HL-60 (cell line): ENCODE measurements around the gene CXCR6.

Source experiments
- DNase-seq, 2 experiments: peaks; one replicate each; pipeline ENCODE4 v3.0.0-alpha.2; 2010 to 2020; ENCODE audit warnings: low read depth in 1 of 2, low spot score in 1 of 2
- H3K27ac ChIP-seq: fragments of 250-450 bp; sonication (Bioruptor Pico); replicated peaks from 2 replicates; pipeline ENCODE4 v1.5.1; 2020; ENCODE audit warnings: mild to moderate bottlenecking, moderate library complexity
- H3K27me3 ChIP-seq: fragments of 250-450 bp; sonication (Bioruptor Pico); 2 replicates; pipeline ENCODE4 v1.5.1; 2021; ENCODE audit warnings: mild to moderate bottlenecking, moderate library complexity; ENCODE audit not compliant: insufficient read depth, poor library complexity, severe bottlenecking
- H3K4me3 ChIP-seq: replicated peaks from 2 replicates; pipeline ENCODE4 v1.5.1; 2011; ENCODE audit warnings: mild to moderate bottlenecking, control low read depth, low read length; ENCODE audit not compliant: insufficient read depth
- GABPA ChIP-seq: IDR thresholded peaks from 2 replicates; pipeline ENCODE4 v1.6.1; 2012; ENCODE audit warnings: low read depth
- POLR2AphosphoS5 ChIP-seq: IDR thresholded peaks from 2 replicates; pipeline ENCODE4 v1.6.1; 2012; ENCODE audit warnings: low read depth
- SPI1 ChIP-seq: IDR thresholded peaks from 2 replicates; pipeline ENCODE4 v1.6.1; 2012; ENCODE audit warnings: low read depth, mild to moderate bottlenecking, borderline replicate concordance
- TF ChIP-seq, protein P1 (sequence below): IDR thresholded peaks from one replicate; pipeline ENCODE4 v1.5.1; 2011; ENCODE audit warnings: low read length, control low read depth, inconsistent platforms; ENCODE audit not compliant: insufficient read depth
- TF ChIP-seq, protein P2 (sequence below): IDR thresholded peaks from 2 replicates; pipeline ENCODE4 v1.6.1; 2012; ENCODE audit warnings: low read depth; ENCODE audit not compliant: insufficient replicate concordance

The CXCR6 gene

DNA sequence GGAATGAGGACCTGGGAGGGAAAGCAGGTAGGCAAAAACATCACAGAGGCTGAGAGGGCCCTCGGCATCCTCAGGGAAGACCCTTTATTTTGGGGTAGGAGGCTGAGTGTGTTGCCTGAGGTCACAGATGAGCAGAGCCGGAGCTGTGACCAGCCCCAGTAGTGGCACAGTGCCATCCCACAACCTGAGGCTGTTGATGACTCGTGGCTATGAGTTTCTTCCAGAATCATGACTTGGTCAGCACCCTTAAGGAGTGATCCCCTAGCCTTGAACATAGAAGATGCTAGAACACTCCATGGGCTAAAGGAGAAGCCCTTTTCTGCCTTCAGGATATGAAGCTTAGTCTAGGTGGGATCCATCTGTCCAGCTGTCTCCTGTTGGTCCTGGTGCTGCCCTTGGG, 19.5 kb upstream of the CXCR6 start:
- DNase-seq, result no peak
- TF ChIP-seq POLR2AphosphoS5, result no peak
- TF ChIP-seq, protein P1, sequence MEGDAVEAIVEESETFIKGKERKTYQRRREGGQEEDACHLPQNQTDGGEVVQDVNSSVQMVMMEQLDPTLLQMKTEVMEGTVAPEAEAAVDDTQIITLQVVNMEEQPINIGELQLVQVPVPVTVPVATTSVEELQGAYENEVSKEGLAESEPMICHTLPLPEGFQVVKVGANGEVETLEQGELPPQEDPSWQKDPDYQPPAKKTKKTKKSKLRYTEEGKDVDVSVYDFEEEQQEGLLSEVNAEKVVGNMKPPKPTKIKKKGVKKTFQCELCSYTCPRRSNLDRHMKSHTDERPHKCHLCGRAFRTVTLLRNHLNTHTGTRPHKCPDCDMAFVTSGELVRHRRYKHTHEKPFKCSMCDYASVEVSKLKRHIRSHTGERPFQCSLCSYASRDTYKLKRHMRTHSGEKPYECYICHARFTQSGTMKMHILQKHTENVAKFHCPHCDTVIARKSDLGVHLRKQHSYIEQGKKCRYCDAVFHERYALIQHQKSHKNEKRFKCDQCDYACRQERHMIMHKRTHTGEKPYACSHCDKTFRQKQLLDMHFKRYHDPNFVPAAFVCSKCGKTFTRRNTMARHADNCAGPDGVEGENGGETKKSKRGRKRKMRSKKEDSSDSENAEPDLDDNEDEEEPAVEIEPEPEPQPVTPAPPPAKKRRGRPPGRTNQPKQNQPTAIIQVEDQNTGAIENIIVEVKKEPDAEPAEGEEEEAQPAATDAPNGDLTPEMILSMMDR, result no peak
- TF ChIP-seq, protein P2, sequence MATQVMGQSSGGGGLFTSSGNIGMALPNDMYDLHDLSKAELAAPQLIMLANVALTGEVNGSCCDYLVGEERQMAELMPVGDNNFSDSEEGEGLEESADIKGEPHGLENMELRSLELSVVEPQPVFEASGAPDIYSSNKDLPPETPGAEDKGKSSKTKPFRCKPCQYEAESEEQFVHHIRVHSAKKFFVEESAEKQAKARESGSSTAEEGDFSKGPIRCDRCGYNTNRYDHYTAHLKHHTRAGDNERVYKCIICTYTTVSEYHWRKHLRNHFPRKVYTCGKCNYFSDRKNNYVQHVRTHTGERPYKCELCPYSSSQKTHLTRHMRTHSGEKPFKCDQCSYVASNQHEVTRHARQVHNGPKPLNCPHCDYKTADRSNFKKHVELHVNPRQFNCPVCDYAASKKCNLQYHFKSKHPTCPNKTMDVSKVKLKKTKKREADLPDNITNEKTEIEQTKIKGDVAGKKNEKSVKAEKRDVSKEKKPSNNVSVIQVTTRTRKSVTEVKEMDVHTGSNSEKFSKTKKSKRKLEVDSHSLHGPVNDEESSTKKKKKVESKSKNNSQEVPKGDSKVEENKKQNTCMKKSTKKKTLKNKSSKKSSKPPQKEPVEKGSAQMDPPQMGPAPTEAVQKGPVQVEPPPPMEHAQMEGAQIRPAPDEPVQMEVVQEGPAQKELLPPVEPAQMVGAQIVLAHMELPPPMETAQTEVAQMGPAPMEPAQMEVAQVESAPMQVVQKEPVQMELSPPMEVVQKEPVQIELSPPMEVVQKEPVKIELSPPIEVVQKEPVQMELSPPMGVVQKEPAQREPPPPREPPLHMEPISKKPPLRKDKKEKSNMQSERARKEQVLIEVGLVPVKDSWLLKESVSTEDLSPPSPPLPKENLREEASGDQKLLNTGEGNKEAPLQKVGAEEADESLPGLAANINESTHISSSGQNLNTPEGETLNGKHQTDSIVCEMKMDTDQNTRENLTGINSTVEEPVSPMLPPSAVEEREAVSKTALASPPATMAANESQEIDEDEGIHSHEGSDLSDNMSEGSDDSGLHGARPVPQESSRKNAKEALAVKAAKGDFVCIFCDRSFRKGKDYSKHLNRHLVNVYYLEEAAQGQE, result no peak
- Histone ChIP-seq H3K27ac (no peak overlapping the region), H3K4me3 (no peak overlapping the region), H3K27me3 (no peaks in the 10 kb centered on the region)

DNA sequence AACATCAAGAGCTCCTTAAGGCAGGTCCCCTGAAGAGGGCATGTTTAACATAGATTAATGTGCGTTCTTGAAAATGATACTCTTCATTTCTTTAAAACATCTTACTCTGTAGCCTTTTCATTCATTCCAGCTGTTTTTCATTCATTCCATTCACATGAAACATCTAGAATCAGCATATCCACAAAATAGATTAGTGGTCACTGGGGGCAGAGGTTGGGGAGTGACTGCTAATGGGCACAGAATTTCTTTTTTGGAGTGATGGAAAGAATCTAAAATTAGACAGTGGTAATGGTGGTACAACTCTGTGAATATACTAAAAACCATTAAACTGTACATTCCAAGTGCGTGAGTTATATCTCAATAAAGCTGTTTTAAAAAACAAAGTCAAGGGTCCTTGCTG, 15.4 kb upstream of the CXCR6 start:
- TF ChIP-seq GABPA, result no peak
- TF ChIP-seq, protein P1, result no peak
- TF ChIP-seq SPI1, result no peak
- TF ChIP-seq, protein P2, result no peak
- TF ChIP-seq POLR2AphosphoS5, result no peak
- Histone ChIP-seq H3K27me3 (no peaks in the 10 kb centered on the region), H3K4me3 (no peak overlapping the region), H3K27ac (no peak overlapping the region)
- no peak for DNase-seq

DNA sequence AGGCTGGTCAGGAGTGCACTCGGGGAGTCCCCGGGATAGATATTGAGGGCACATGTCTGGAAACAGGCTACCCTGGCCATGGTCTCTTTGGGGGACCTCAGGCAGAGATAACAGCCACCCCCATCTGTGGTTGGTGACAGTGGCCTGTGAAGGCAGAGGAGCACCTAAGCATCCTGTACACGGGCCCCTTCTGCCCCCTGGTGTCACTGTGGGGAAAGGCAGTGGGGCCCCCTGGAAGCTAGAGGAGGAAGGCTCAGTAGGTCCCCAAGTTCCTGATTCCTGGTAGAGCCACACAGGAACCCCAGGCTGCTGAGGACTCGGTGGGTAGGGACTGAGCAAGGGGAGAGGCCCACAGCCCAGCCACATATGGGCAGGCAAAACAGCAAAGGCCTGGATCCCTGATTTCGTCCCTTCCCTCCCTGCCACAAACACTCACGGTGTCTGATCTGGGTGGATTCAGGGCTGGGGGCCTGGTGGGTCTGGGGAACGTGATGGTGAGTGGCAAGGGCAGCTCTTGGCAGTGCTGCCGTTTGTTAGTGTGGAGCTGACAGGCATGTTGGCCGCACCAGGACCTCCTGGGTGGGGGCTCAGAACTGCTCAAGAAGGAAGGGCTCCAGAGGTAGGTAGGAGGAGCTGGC, 14.1 kb upstream of the CXCR6 start:
- TF ChIP-seq, protein P1, result peak; percentile 72
- TF ChIP-seq, protein P2, result no peak
- Histone ChIP-seq H3K27ac (no peak overlapping the region), H3K27me3 (no peaks in the 10 kb centered on the region), H3K4me3 (no peak overlapping the region)
- DNase-seq, result peak in 1 of 2 experiments; percentile 63
